NOMO-1 treated with dmso at 0.1 percent for 144 hours (cell line): ENCODE results near the gene SMC2.

Experiments
- DNase-seq: peaks from one replicate; lab custom pipeline; 2025; ENCODE audit not compliant: unreplicated experiment; lab: John Stamatoyannopoulos, UW

The SMC2 gene

GRCh38 chr9:104104360-104104759 lies 10.3 kb downstream of the SMC2 start:
- no peak for DNase-seq

- DNase-seq, result no peak
These were observed 13.7 kb downstream of the SMC2 start for GRCh38 chr9:104107799-104108198.

GRCh38 chr9:104108315-104108714 lies 14.2 kb downstream of the SMC2 start:
- no peak for DNase-seq

- DNase-seq, result no peak
These were observed 16.4 kb downstream of the SMC2 start for GRCh38 chr9:104110509-104110908.

- DNase-seq, result no peak
These were observed 24.8 kb downstream of the SMC2 start for GRCh38 chr9:104118916-104119315.

GRCh38 chr9:104121022-104121421 lies 26.9 kb downstream of the SMC2 start:
- DNase-seq, result no peak

GRCh38 chr9:104138243-104138868 lies 44.2 kb downstream of the SMC2 start:
- DNase-seq, result no peak

GRCh38 chr9:104142799-104143549 lies 48.9 kb downstream of the SMC2 start:
- no peak for DNase-seq

- DNase-seq, result no peak
These were observed 49.4 kb downstream of the SMC2 start for GRCh38 chr9:104143550-104143910.

- DNase-seq, result no peak
These were observed 50.2 kb downstream of the SMC2 start for GRCh38 chr9:104144336-104144735.

- DNase-seq, result no peak
These were observed 79.0 kb downstream of the SMC2 start for GRCh38 chr9:104173067-104173466.

GRCh38 chr9:104177003-104177611 lies 83.0 kb downstream of the SMC2 start:
- DNase-seq, result no peak

- no peak for DNase-seq
These were observed 83.6 kb downstream of the SMC2 start for GRCh38 chr9:104177676-104178075.
